Caki2 (cell line): ENCODE measurements around the gene SDF2L1. TPM values are rescaled to one million over a fixed set of nuclear protein-coding genes. Genes with fewer than 3 reads are reported as not detected.
"Not testable (repeated sequence)": the region's sequence is repeated elsewhere in the genome, so short reads cannot be mapped to it uniquely, and the experiment has no call there.

Source experiments
- DNase-seq: peaks from one replicate; pipeline ENCODE4 v3.0.0-alpha.2; 2015; ENCODE audit warnings: low read depth
- in situ Hi-C: cut with HindIII; loops from 2 replicates; pipeline ENCODE4 v1.10.0; 2016; ENCODE audit warnings: low sequenced_read_pairs, low pct_unique_long_range_greater_than_20kb, mixed read lengths
- total RNA-seq: library from RNA; depleted of rRNA; stranded (reverse); fragments of >200 nt; shearing (Covaris generic); gene quantifications from 2 replicates; pipeline ENCODE4 v1.2.3, GENCODE V29; 2014; ENCODE audit warnings: low replicate concordance

The SDF2L1 gene
- total RNA-seq, 1 experiment from 2014 or later = 39.5 TPM

GRCh38 chr22:21652010-21652546 is 10.0 kb downstream of the SDF2L1 start:
- DNase-seq = peak; percentile 86
- in situ Hi-C loops = no loop called here

- in situ Hi-C loops = no loop called here
- DNase-seq = no peak
These were observed 10.7 kb downstream of the SDF2L1 start for GRCh38 chr22:21652547-21653545.

GRCh38 chr22:21657020-21657359 is 14.9 kb downstream of the SDF2L1 start:
- in situ Hi-C loops = no loop called here
- DNase-seq = no peak

GRCh38 chr22:21657360-21658032 is 15.4 kb downstream of the SDF2L1 start:
- in situ Hi-C loops = no loop called here
- DNase-seq = peak; percentile 90

GRCh38 chr22:21659864-21660525 is 17.9 kb downstream of the SDF2L1 start:
- in situ Hi-C loops = no loop called here
- DNase-seq = no peak

- in situ Hi-C loops = no loop called here
- DNase-seq = no peak
These were observed 18.8 kb downstream of the SDF2L1 start for GRCh38 chr22:21660904-21661303.

- in situ Hi-C loops = no loop called here
- DNase-seq = no peak
These were observed 19.9 kb downstream of the SDF2L1 start for GRCh38 chr22:21661991-21662390.

GRCh38 chr22:21663738-21664137 is 21.6 kb downstream of the SDF2L1 start:
- DNase-seq = no peak
- in situ Hi-C loops = no loop called here

- no peak for DNase-seq
These were observed 23.1 kb downstream of the SDF2L1 start for GRCh38 chr22:21665047-21665851.

GRCh38 chr22:21666786-21667185 is 24.7 kb downstream of the SDF2L1 start:
- in situ Hi-C loops = no loop called here
- DNase-seq = no peak

More at GRCh38 chr22:21665047-21665851, 23.1 kb downstream of the SDF2L1 start:
- in situ Hi-C loops = no loop called here

GRCh38 chr22:21669026-21669425 is 26.9 kb downstream of the SDF2L1 start:
- no peak for DNase-seq
- in situ Hi-C loops = no loop called here

GRCh38 chr22:21672107-21672629 is 30.1 kb downstream of the SDF2L1 start:
- in situ Hi-C loops = no loop called here
- no peak for DNase-seq

- DNase-seq = no peak
- in situ Hi-C loops = no loop called here
These were observed 31.6 kb downstream of the SDF2L1 start for GRCh38 chr22:21673534-21674321.

GRCh38 chr22:21674638-21675245 is 32.6 kb downstream of the SDF2L1 start:
- DNase-seq = no peak
- in situ Hi-C loops = no loop called here

- in situ Hi-C loops = no loop called here
- no peak for DNase-seq
These were observed 35.7 kb downstream of the SDF2L1 start for GRCh38 chr22:21677606-21678443.

- in situ Hi-C loops = not testable (repeated sequence)
These were observed 36.7 kb downstream of the SDF2L1 start for GRCh38 chr22:21678842-21679241.

More at GRCh38 chr22:21678842-21679241, 36.7 kb downstream of the SDF2L1 start:
- not testable (repeated sequence) for DNase-seq
